ENCODE results near the gene SNX33.

Gene SNX33

DNA sequence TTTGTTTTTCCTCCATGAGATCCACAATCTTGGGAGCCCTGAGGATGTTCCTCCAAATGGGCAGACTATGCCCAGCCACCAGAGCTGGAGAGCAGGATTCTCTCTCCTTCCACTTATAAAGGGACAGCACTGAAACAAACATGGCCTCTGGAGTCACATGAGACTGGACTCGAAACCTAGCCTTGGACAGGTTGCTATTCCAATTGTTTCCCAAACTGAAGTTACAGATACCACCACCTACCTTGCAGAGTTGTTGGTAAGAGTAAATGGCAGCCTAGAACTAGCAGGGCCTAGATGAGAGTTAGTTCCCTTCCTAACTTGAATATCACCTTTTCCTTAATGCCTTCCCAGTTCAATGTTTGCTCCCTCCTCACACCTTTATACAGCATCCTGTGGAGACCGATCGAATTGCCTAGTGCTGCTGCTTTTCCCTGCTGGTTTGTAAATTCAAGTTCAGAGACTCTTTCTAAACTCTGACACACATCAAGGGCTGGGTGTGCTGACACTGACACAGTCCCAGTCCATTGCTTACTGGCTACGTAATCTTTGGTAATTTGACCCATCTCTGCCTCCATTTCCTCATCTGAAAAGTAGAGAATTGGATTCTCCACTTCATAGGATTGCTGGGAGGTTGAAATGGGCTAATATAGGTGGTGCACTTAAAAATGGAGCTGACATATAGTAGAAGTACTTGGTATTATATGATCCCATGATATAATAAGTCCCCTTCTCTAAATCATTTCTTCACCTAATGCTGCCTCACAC is 10.3 kb upstream of the SNX33 start:
- H3K4me3 ChIP-seq (ENCODE audit: low read depth, low read length) = peak overlapping the region; percentile 91
- TF ChIP-seq, protein P1, sequence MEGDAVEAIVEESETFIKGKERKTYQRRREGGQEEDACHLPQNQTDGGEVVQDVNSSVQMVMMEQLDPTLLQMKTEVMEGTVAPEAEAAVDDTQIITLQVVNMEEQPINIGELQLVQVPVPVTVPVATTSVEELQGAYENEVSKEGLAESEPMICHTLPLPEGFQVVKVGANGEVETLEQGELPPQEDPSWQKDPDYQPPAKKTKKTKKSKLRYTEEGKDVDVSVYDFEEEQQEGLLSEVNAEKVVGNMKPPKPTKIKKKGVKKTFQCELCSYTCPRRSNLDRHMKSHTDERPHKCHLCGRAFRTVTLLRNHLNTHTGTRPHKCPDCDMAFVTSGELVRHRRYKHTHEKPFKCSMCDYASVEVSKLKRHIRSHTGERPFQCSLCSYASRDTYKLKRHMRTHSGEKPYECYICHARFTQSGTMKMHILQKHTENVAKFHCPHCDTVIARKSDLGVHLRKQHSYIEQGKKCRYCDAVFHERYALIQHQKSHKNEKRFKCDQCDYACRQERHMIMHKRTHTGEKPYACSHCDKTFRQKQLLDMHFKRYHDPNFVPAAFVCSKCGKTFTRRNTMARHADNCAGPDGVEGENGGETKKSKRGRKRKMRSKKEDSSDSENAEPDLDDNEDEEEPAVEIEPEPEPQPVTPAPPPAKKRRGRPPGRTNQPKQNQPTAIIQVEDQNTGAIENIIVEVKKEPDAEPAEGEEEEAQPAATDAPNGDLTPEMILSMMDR (IDR thresholded peaks at IDR 0.05; ENCODE audit: low read depth, low read length) = no peak

DNA sequence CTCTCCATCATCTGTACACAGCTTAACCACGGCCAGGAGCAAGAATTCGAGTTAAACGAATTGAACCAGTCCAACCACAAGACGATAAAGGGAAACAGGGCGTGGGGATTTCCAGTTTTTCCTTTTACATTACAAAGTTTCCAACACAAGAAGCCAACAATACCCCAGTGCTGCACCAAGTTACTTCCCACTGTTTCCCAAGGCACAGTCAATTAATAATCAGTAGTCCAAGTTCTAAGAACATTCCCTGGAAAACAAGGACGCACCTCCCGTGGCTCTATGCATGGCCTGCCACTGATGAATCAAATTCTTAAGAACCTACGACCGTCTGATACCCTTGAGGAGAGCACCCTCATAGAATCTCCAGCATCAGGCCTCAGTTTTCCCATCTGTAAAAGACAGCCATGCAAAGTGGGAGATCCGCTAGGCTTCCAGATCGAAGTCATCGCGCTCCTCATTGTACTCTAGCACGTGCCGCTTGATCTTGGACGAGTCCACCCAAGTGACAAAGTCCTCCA is 8.5 kb upstream of the SNX33 start:
- peak overlapping the region; percentile 91 for H3K4me3 ChIP-seq (ENCODE audit: low read depth, low read length)
- TF ChIP-seq, protein P1 (IDR thresholded peaks at IDR 0.05; ENCODE audit: low read depth, low read length) = no peak

- peak within 1 kb of the TSS; percentile 91 for H3K4me3 ChIP-seq (ENCODE audit: low read depth, low read length)
Measured at GRCh38 chr15:75639709-75640482, 7.8 kb upstream of the SNX33 start, which contains the start of gene IMP3. Gene IMP3, minus strand, starts transcription at chr15:75640224. Its CDS starts 56 bp downstream, at chr15:75640168.

GRCh38 chr15:75640483-75641178 is 7.1 kb upstream of the SNX33 start:
- peak overlapping the region; percentile 91 for H3K4me3 ChIP-seq (ENCODE audit: low read depth, low read length)
- TF ChIP-seq, protein P1 (IDR thresholded peaks at IDR 0.05; ENCODE audit: low read depth, low read length) = no peak

More at GRCh38 chr15:75639709-75640482, 7.8 kb upstream of the SNX33 start, which contains the start of gene IMP3:
- TF ChIP-seq, protein P1 (IDR thresholded peaks at IDR 0.05; ENCODE audit: low read depth, low read length) = no peak

DNA sequence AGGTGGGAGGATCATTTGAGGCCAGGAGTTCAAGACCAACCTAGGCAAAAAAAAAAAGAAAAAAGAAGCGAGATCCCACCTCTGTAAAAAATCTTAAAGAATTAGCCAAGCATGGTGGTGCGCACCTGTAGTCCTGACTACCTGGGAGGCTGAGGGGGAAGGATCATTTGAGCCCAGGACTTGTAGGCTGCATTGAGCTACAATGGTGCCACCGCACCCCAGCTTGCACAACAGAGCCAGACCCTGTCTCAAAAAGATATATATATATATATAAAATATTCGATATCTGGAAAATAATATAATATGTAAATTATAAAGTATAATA is 6.6 kb upstream of the SNX33 start:
- TF ChIP-seq, protein P1 (IDR thresholded peaks at IDR 0.05; ENCODE audit: low read depth, low read length) = no peak
- no peak overlapping the region; the same call in 1 of the 2 replicates for H3K4me3 ChIP-seq (ENCODE audit: low read depth, low read length)

DNA sequence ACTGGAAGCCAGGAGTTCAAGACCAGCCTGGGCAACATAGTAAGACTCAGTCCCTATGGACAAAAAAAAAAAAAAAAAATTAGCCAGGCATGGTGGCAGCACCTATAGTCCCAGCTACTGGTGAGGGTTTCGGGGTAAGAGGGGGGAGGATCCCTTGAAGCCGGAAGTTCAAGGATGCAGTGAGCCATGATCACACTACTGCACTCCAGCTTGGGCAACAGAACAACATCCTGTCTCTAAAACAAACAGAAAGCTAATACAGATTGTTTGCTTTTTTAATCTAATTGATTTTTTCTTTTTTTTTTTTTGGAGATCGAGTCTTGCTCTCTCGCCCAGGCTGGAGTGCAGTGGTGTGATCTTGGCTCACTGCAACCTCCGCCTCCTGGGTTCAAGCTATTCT is 6.1 kb upstream of the SNX33 start:
- TF ChIP-seq, protein P1 (IDR thresholded peaks at IDR 0.05; ENCODE audit: low read depth, low read length) = no peak
- no peak overlapping the region for H3K4me3 ChIP-seq (ENCODE audit: low read depth, low read length)
